GM18502 (cell line): Measurements from ENCODE around the gene GABRG3.

Experiments used
- ATAC-seq: cut with Tn5 transposase; IDR thresholded peaks from one replicate; pipeline ENCODE4 v1.9.1; 2021; ENCODE audit warnings: mild to moderate bottlenecking; ENCODE audit not compliant: unreplicated experiment, poor library complexity

GABRG3 gene

DNA sequence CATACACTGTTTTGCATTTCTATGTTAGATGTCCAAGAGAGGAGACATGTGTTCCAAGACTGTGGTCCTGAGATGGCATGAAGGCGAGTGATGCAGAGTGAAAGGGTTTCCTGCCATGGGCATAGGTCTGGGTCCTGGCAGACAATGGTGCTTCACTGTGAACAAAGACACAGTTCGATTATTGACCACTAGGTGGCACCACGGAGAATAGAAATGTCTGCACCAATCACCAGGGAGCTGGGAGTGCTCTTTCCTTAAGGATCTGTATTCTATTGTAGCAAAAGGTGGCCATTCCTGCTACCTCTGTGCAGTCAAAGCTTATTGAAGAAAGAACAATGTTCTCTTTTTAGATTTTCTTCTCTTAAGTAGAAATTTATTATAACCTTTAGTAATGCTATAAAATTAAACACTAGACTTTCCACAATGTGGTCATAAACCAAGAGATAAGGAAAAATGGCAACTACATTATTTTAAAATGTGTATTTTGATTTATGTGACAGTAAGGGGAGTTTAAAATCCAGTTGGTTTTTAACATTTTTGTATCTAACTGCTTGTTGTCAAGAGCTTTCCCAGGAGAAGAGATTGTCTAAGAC, 88.7 kb downstream of the GABRG3 start:
- no peak for ATAC-seq

DNA sequence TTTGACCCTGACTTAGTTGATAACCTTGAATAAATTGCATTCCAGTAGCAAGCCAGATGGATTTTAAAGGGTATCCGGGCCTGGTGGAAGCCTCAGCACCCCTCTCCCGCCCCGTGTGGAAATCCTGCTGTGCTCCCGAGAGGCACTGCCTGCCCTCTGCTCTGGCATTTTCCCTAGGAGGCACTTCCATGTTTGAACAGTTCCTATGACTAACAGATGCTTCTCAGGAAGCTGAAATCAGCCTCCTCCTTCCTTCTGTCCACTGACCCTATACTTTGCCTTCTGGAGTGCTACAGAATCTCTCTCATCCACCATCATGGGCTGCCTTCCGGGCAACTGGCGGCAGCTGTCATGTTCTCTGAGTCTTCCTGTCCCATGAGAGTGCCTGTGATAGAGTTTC, 90.8 kb downstream of the GABRG3 start:
- ATAC-seq: no peak

DNA sequence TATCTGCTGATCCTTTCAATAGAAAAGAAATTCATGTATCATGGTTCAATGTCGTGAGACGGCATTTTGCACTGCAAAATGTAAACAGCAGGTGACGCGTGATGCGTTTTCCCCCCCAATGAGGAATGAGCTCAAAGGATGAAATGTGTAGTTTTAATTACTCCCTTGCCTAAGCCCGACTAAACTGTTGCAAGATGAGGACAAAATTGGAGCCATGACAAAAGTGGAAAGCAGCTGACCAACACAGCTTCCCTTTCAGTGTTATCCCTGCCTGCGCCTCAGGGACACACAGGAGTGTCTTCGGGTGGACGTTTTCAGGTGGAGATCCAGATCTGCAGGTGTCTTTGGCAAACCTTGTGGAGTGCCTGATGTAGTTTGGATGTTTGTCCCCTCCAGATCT, 92.0 kb downstream of the GABRG3 start:
- ATAC-seq: no peak

DNA sequence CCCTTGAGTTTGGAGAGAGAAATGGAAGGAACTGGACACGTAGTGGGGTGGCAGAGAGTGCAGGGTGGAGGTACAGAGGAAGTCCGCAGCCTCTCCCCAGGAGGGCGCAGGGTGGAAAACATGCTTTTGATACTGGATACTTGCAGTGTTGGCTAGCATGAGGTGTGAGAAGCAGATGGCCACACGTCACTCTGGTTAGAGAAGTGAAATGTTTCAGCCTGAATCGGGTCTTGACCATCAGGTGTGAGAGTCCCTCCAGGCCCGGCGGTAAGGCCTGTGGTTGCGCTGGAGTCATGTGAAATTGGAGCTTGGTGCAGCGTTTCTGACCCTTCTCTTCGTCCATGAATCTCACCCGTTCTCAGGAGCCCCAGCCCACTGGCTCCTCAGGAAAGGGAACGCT, 93.1 kb downstream of the GABRG3 start:
- ATAC-seq: no peak

DNA sequence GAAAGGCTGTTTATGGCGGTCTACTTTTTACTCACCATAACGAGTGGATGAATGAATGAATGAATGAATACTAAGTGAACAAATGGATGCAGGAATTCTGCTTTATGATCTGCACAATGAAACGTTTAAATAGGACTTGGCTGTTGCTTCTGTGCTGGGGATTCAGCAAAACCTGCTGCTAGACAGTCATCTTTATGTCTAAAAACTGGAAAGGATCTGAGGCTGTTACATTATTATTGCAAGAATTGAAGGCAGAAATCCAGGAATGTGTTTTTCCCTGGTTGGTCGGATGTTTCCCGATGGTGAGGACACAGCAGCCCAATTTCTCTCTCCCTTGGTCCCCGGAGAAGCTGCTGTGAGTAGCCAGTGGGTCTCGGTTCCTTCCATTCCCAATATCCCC, 94.2 kb downstream of the GABRG3 start:
- ATAC-seq: no peak

DNA sequence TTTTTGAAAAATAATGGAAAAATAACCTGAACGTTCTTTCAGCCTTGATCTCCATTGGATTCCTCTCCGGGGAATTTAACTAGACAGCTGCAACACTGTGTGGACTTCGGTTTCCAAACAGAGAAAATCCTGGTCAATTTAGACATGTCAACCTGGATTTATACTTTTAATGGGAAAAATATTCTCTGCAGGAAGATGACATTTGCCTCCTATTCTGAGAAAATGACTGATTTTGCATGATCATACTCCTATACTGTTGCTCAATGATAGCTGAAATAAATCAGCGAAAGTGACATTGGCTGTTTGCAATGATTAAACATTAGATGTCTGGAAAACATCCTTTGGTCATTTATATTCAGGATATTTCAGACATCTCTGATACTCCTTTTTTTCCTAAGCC, 94.8 kb downstream of the GABRG3 start:
- ATAC-seq: no peak

DNA sequence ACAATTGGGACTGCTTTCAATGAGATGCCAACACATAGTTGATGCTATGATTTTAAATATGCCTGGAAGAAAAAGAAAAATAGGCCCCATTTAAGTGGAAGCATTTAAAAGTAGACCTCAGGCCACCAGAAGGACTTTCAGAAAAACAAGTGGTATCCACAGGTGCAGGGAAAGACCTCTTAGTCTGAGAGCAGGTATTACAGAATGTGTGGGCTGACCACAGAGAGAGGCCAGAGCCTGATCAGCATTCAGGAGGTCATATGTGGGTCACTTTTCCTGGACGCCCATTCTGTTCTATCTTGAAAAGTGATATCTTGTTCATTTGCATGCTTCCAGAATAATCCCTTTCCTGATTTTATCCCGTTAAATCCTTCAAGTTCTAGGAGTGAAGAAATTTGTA, 95.5 kb downstream of the GABRG3 start:
- ATAC-seq: no peak

DNA sequence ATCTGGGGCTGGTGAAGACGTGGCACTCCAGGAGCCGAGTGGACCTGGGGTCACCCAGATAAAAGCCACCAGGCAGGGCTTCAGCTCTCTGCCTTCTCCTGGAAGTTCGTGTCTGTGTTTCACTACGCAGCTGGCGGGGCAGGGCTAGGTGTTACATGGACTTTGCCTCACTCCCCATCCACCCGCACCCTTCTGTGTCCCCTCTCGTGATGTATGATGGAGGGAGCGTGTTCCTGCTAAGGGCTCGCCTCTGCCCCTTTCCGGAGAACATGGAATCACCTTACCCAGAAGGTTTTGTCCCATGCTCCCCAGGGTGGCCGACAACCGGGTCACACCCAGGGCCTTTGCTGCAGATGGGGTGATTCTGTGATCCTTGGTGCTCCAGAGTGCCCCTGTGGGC, 96.2 kb downstream of the GABRG3 start:
- ATAC-seq: no peak

DNA sequence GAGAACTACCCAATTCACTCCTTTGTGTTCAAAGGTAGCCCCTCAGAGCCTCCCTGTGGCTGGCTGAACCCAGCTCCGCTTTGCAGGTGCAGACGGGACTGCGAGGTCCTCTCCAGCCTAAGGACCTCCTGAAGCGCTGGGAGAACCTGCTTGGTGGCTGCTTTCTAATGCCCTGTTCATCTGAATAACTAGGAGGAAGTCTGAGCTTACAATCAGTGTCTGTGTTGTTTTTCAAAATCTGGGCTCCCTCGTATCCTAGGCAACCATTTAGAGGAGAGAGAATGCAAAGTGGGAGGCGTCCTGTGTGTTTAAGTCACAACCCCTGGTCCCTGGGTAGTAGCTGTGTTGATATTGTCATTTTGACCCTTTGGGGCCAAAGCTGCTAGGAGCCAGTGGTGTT, 99.9 kb downstream of the GABRG3 start:
- ATAC-seq: no peak

DNA sequence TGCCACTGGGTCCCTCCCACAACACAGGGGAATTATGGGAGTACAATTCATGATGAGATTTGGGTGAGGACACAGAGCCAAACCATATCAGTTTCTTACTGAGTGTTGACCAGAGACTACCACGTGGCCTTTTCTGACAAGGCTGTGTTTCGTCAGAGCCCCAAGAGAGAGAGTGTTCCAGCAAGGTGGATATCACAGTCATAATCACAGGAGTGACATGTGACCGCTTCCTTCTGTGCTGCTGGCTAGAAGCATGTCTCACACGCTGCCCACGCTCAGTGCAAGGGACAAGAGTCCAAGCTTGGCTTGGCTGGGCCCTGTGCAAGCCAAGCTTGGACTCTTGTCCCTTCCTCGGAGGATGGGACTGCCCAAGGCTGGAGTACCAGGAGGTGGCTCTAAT, 103.2 kb downstream of the GABRG3 start:
- ATAC-seq: no peak

DNA sequence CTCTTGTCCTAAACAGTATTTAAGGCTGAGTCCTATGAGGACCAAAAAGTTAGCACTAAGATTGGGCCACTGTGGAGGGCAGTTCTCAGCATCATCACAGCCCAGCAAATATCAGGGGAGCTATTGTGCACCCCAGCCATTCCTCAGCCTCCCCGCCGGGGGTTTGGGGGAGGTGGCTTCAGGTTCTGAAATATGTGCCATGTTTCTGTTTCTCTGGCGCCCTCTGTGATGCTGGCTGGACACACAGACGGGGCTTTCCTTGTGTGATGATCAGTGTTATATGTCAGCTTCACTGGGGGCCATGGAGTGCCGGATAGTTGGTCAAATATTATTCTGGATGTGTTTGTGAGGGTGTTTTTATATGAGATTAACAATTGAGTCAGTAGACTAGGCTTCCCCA, 106.8 kb downstream of the GABRG3 start:
- no peak for ATAC-seq

DNA sequence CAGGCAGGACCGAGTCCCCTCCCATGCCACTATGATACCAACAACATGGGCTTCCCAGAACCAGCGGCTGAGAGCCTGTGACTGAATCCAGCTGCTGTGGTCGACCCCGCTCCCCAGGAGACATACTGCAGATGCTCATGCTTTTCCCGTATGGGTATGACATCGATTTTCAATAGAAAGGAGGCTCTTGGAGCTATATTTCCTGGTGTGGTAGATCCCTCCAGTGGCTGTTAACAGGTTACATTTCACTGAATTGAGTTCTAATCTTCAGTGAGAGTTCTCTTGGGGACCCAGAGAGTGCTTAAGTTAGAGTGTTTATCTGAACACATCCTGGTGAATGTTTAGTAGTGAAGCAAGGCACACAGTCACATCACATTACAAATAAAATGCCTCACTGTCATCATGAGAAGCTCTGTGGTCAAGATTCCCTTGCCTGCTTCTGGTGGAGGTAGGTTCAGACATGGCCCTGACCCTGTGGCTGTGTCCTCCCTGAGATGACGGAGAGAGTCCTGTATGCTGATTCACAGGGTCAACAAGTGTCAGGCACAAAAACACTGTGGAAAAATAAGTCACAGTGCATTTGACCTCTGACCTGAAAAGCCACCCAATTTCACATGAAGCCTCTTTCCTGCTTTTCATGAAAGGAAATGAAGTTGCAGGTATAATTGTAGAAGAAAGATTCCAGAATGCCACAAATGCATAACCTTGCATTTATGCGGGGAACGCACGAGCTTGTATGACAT, 110.9 kb downstream of the GABRG3 start:
- ATAC-seq: no peak

DNA sequence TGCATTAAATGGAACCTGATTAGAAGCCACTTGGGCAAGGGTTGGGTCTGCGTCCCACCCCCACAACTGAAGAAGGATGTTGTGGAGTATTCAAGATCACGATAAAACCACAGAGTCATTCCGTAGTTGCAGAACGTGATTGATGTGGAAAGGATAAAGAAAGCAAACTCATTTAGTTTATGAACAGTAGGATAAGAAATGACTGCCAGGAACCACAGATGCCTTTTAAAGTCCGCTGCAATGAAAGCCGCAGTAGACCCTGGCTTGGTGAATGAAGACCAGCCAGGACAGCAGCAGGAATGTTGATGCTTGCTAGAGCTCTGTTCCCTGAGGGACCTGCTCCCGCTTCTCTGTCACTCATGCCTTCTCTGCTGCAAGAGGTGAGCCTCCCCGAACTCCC, 111.5 kb downstream of the GABRG3 start:
- ATAC-seq: no peak

DNA sequence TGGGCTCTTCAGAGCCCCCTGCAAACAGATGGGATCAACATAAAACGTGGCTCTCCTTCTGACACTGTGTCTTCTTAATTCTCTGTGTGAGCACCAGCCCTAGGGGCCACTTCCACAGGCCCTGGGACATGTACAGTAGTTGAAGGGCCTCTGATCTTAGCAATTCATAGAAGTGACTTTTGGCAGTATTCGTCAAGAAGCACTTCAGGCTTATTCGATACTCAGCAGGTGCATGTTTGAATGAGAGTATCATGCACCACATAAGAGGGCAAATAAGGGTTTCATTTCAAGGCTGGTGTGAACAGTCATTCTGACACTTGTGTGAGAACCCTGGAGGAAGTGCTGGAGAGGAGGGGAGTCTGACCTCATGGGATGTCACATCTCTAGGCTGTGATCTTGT, 113.9 kb downstream of the GABRG3 start:
- ATAC-seq: no peak

DNA sequence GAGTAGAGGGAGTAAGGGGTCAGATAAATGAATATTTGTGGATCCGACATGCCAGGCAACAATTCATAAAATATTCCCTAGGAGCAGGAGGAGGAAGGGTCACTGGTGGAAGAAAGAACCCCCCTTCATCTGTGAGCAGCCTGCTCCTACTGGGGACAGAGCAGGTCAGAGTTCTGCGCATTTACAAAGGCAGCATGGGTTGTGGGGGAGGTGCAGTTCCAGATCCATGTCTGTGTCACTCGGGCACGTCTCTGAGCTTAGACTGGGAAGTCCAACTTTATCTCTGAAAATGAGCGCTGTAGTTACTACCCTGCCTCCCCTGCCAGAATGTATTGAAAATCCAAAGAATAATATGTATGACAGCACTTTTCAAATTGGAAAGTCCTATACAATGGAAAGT, 115.2 kb downstream of the GABRG3 start:
- no peak for ATAC-seq

DNA sequence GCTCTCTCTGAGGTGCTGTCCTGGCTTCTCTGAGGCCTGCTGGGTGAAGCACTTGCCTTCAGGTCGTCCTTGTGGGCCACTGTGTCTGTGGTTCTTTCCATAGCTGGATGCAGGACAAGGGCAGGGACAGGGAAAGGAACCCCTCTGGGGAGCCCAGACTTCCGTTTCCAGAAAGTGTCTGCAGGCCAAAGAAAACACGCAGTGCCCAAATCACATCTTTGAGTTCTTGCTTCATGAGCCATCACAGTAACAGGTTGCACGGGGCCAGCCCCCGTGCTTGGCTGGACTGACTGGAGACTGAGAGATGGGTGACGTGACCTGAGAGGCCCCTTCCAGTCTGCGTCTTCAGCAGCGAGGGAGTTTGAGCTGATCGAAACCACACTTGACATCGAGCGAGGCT, 115.8 kb downstream of the GABRG3 start:
- ATAC-seq: no peak

DNA sequence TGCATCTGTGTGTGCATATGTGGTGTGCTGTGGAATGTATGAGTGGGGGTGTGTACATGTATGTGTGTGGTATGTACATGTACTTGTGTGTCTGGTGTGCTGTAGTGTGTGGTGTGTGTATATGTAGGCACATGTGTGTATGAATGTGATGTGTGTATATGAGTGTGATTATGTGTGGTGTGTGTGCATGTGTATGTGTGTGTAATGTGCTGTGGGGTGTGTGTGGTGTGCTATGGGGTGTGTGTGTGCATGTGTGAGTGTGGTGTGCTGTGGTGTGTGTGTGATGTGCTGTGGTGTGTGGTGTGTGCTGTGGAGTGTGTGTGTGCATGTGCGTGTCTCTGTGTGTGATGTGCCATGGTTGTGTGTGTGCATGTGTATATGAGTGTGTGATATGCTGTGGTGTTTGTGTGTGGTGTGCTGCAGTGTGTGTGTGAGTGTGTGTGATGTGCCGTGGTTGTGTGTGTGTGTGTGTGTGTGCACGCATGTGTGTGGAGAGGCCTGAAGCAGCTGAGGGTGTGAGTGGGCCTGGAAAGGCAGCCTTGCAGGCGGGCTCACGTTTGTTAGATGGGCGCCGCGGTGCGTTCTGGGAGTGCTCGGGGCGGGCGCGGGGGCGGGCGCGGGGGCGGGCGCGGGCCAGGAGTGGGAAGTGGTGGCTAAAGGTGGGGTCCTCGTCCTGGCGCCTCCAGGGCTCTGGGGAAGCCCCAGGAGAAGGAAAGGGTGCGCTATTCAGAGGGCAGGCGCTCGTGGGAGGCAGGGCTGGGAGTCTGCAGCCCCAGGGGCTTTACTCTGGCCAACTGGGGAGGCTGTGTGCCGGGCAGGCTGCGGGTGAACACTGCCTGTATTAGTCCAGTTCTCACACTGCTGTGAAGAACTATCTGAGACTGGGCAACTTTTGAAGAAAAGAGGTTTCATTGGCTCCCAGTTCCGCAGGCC, 116.9 kb downstream of the GABRG3 start:
- no peak for ATAC-seq

DNA sequence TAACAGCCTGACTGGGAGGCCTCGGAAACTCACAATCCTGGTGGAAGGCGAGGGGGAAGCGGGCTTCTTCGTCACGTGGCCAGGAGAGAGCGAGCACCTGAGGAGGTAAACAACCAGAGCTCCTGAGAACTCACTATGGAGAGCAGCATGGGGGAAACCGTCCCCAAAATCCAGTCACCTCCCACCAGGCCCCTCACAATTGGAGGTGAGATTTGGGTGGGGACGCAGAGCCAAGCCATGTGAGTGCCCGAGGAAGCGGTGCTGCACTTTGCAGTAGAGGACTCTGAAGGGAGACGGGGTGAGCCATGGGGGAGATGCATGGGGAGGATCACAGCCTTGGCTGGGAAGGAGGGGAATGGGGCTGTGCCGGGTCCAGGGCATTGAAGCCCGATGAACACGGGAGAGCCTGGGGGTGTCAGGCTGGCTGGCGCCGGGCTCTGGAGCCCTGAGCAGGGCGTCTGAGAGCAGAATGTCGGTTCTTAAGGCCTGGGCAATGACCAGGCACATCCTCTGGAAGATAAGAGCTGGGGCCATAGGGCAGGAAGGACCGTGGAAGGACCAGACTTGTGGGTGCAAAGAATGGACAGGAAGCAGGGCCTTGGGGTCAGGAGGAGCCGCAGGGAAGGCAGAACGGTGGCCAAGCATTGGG, 117.7 kb downstream of the GABRG3 start:
- no peak for ATAC-seq

DNA sequence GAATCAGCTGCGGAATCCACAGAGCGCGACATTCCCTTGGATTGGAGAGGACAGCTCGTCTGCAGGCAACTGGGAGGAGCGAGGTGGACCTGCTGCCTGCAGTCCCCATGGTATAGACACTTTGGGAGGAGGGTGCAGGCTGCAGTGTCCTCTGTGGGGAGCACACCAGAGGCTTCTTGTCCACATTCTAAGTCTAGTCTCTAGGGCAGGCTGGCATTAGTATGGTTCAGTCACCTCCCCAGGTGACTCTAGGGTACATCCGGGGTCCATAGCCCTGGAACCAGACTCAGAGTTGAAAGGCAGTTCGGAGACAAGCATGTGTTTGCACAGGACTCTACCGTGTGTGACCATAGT, 118.2 kb downstream of the GABRG3 start:
- ATAC-seq: no peak

DNA sequence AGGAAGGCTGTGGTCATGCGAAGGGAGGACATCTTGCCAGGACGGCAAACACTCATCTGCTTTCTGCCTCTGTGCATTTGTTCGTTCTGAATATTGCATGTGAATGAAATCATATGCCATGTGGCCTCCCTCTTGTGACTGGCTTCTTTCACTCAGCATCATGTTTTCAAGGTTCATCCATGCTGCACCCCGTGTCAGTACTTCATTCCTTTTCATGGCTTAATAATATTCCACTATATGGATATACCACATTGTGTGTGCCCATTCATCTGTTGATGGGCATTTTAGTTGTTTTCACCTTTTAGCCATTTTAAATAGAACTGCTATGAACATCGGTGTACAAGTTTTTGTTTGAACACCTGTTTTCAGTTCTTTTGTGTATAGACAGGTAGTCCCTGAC, 118.7 kb downstream of the GABRG3 start:
- no peak for ATAC-seq
